ENCODE measurements around the gene MET. TPM values are rescaled to one million over a fixed set of nuclear protein-coding genes. Genes with fewer than 3 reads are reported as not detected.

MET gene
- total RNA-seq, 1 donor = 24.1 TPM

- no peak overlapping the region for H3K4me3 ChIP-seq (ENCODE audit: low read depth, low read length)
- no peak for DNase-seq (ENCODE audit: low read depth)
- no peak for TF ChIP-seq CTCF (IDR thresholded peaks at IDR 0.05; ENCODE audit: insufficient read depth, low read length)
Observed at GRCh38 chr7:116796471-116796870, 124.5 kb downstream of the MET start.

GRCh38 chr7:116797612-116798011 lies 125.6 kb downstream of the MET start:
- DNase-seq (ENCODE audit: low read depth) = peak; percentile 92
- TF ChIP-seq CTCF (IDR thresholded peaks at IDR 0.05; ENCODE audit: insufficient read depth, low read length) = no peak
- H3K4me3 ChIP-seq (ENCODE audit: low read depth, low read length) = no peak overlapping the region

GRCh38 chr7:116798232-116798631 lies 126.2 kb downstream of the MET start:
- DNase-seq (ENCODE audit: low read depth) = no peak
- H3K4me3 ChIP-seq (ENCODE audit: low read depth, low read length) = no peak overlapping the region
- TF ChIP-seq CTCF (IDR thresholded peaks at IDR 0.05; ENCODE audit: insufficient read depth, low read length) = no peak

GRCh38 chr7:116799916-116800315 lies 127.9 kb downstream of the MET start:
- peak; percentile 56 for DNase-seq (ENCODE audit: low read depth)
- no peak overlapping the region for H3K4me3 ChIP-seq (ENCODE audit: low read depth, low read length)
- no peak for TF ChIP-seq CTCF (IDR thresholded peaks at IDR 0.05; ENCODE audit: insufficient read depth, low read length)

- DNase-seq (ENCODE audit: low read depth) = no peak
- no peak for TF ChIP-seq CTCF (IDR thresholded peaks at IDR 0.05; ENCODE audit: insufficient read depth, low read length)
Observed at GRCh38 chr7:116800594-116800993, 128.6 kb downstream of the MET start.

GRCh38 chr7:116801092-116801710 lies 129.2 kb downstream of the MET start:
- H3K4me3 ChIP-seq (ENCODE audit: low read depth, low read length) = no peak overlapping the region
- no peak for TF ChIP-seq CTCF (IDR thresholded peaks at IDR 0.05; ENCODE audit: insufficient read depth, low read length)
- DNase-seq (ENCODE audit: low read depth) = peak; percentile 74

More at GRCh38 chr7:116800594-116800993, 128.6 kb downstream of the MET start:
- H3K4me3 ChIP-seq (ENCODE audit: low read depth, low read length) = no peak overlapping the region
